ENCODE data around the gene VPS36.
"Not testable (repeated sequence)": the region's sequence is repeated elsewhere in the genome, so short reads cannot be mapped to it uniquely, and the experiment has no call there.

The VPS36 gene

GRCh38 chr13:52432456-52432855 lies 18.0 kb downstream of the VPS36 start:
- no peak for DNase-seq (ENCODE audit: low read depth)

DNA sequence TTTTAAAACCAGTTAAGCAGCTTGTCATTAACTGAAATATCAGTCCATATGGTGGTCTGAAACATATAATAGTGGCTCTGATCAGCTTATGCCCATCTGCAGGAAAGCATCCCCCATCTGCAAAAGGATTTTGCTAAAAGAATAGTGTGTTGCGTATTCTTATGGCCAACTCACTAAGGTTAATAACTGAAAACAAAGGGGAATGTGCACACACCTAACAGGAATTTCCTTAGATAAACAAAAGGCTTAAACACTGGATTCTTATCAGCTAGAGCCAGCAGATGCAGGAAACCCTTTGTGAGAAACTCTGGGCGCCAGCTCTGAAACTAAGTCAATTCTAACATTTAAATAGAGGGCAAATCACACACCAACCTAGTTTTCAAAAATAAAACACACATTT lies 22.1 kb downstream of the VPS36 start:
- no peak for DNase-seq (ENCODE audit: low read depth)

GRCh38 chr13:52421216-52421615 lies 29.2 kb downstream of the VPS36 start:
- DNase-seq (ENCODE audit: low read depth) = no peak

GRCh38 chr13:52419080-52419479 lies 31.4 kb downstream of the VPS36 start:
- DNase-seq (ENCODE audit: low read depth) = no peak

DNA sequence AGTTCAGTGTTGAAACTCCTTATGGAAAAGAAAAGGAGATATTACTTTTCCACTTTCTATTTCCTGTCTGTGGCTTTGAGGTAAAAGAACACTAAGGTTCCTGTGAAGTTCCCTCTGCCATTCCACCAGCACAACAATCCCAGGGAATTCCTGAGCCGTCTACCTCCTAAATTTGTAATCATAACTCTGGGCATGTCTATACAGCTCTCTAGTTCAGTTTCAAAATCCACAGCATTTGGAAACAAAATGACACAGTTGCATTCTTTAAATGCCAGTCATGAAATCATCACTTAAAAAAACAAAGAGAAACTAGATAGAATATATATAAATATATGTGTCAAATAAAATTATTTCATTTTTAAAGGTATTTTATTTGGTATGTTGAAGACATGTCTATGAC lies 35.5 kb downstream of the VPS36 start:
- peak; percentile 14 for DNase-seq (ENCODE audit: low read depth)

GRCh38 chr13:52414051-52414450 lies 36.4 kb downstream of the VPS36 start:
- DNase-seq (ENCODE audit: low read depth) = no peak

DNA sequence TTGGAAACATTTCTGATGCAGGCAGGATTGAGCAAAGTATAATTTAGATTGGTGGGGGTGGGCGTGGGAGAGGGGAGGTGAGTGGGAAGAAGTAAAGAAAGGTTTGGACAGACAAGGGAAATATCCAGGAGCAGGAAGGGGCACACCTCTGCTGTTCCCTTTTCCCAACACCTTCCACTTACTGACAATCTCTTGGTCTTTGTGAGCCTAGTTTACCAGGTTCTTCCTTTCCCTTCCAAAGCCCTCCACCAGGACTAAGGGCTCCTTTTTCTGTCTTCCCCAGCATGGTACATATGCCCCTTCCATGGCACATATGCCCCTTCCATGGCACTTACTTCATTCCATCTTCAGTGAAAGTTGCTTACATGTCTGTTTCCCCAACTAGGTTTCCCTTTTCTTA lies 38.3 kb downstream of the VPS36 start:
- no peak for DNase-seq (ENCODE audit: low read depth)

DNA sequence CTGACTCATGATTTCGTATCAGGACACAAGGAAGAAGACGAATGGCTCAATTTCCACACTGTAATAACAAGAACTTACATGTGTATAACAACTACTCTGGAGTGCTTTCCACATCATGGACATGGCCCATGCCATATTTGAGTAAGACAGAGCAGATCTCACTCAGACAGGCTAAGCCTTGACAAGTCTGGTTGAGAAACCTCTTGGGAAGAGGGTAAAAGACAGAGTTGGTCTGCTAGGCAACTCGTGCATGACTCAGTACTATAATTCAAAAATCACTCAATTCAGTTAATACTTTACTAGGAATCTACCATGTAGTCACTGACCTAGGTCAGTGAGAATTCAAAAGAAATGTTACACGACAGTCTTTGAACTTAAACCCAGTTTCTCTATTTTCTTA lies 38.8 kb downstream of the VPS36 start:
- DNase-seq (ENCODE audit: low read depth) = peak; percentile 34

- not testable (repeated sequence) for DNase-seq (ENCODE audit: low read depth)
Measured at GRCh38 chr13:52408071-52408658, 42.3 kb downstream of the VPS36 start.

DNA sequence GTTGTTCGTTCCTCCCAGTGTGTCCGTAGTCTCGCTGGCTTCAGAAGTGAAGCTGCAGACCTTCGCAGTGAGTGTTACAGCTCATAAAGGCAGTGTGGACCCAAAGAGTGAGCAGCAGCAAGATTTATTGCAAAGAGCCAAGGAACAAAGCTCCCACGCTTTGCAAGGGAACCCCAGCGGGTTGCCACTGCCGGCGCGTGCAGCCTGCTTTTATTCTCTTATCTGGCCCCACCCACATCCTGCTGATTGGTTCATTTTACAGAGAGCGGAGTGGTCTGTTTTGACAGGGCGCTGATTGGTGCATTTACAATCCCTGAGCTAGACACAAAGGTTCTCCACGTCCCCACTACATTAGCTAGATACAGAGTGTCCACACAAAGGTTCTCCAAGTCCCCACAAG lies 43.0 kb downstream of the VPS36 start:
- DNase-seq (ENCODE audit: low read depth) = not testable (repeated sequence)

GRCh38 chr13:52406629-52407028 lies 43.8 kb downstream of the VPS36 start:
- DNase-seq (ENCODE audit: low read depth) = no peak

GRCh38 chr13:52405767-52406494 lies 44.5 kb downstream of the VPS36 start, which contains the start of gene THSD1:
TSS of gene THSD1 (minus strand) at chr13:52406172. CDS start at chr13:52402600, 3,572 bp downstream.
- DNase-seq (ENCODE audit: low read depth) = peak; percentile 37

- peak; percentile 2 for DNase-seq (ENCODE audit: low read depth)
Measured at GRCh38 chr13:52405369-52405766, 45.1 kb downstream of the VPS36 start.

GRCh38 chr13:52399708-52400107 lies 50.7 kb downstream of the VPS36 start:
- no peak for DNase-seq (ENCODE audit: low read depth)

DNA sequence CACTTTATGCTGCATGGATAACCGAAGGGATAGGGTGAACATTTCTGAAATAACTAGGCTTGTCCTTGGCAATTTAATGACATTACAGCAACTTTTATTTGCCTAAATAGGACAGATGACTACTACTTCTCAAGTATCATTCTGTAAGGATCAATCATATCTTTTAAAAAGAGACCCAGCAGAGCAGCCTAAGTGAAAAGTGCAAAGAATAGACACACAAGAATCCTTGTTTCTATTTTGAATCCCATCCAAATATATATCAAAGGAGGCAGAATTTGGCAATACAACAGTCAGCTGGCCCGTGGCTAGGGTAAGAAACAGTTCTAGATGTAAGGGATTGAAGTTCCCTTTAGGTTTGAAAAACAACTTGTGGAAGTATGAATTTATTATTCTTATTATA lies 51.4 kb downstream of the VPS36 start:
- DNase-seq (ENCODE audit: low read depth) = no peak

GRCh38 chr13:52395704-52396103 lies 54.7 kb downstream of the VPS36 start:
- no peak for DNase-seq (ENCODE audit: low read depth)

GRCh38 chr13:52394586-52394985 lies 55.8 kb downstream of the VPS36 start:
- no peak for DNase-seq (ENCODE audit: low read depth)

- DNase-seq (ENCODE audit: low read depth) = peak; percentile 10
Measured at GRCh38 chr13:52393572-52394357, 56.7 kb downstream of the VPS36 start.

DNA sequence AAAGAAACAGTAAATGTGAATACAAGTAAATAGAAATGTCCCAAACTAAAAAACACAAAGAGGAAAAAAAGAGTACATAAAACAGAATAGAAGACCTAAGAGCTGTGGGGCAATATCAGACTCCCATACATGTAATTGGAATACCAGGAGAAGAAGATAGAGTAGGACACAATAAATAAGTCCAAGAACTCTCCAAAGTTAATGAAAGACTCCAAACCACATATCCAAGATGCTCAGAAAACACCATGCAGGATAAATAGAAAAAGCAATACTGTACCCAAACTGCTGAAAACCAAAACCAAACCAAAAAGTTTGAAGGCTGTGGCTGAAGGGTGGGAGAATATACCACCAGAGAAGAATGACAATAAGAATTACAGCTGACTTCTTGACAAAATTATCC lies 62.7 kb downstream of the VPS36 start:
- DNase-seq (ENCODE audit: low read depth) = no peak

GRCh38 chr13:52385870-52386269 lies 64.6 kb downstream of the VPS36 start:
- no peak for DNase-seq (ENCODE audit: low read depth)

GRCh38 chr13:52383366-52383765 lies 67.1 kb downstream of the VPS36 start:
- DNase-seq (ENCODE audit: low read depth) = no peak

DNA sequence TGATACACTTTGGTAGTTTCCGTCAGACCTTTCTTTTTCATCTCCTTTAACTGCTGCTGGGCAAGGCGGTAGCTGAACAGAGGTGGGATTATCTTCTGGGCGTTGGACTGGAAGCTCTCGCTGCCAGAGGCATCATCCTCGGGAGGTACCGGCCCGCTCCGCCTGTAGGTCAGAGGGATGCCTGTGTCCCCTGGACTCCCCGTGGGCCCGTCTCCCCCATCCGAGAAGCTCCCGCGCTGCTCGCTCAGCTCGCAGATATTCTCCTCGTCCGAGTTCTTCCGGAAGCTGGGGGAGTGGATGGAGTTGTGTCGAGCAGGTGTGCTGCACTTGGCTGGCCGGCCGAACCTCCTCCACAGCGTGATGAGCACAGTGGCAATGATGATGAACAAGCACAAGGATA lies 72.1 kb downstream of the VPS36 start:
- no peak for DNase-seq (ENCODE audit: low read depth)

DNA sequence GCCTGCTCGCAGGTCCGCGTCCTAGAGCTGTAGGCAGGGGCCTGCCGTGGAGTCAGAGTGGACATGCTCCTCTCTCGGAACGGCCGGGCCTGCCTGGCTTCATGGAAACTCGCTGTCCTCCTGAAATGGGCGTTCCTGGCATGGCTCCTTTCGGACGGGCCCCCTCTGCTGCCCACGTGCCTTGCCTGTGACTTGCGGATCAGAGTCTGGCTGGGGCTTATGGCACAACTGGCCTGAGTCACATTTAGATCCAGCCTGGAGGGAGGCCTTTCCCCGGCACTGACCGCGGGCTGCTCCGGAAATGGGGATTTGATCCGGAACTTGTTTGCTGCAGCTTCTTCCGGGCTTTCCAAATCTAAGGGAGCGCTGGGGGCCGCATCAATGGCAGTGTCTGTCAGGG lies 72.5 kb downstream of the VPS36 start:
- DNase-seq (ENCODE audit: low read depth) = no peak

Data from GM04504 (cell line).